Stimulated activated naive CD4-positive, alpha-beta T cell (primary cell): ENCODE results near the gene CCDC187.

ENCODE experiments used
- DNase-seq, 6 experiments: peaks; one replicate each; lab custom pipeline; 2025; lab: John Stamatoyannopoulos, UW

Gene CCDC187

DNA sequence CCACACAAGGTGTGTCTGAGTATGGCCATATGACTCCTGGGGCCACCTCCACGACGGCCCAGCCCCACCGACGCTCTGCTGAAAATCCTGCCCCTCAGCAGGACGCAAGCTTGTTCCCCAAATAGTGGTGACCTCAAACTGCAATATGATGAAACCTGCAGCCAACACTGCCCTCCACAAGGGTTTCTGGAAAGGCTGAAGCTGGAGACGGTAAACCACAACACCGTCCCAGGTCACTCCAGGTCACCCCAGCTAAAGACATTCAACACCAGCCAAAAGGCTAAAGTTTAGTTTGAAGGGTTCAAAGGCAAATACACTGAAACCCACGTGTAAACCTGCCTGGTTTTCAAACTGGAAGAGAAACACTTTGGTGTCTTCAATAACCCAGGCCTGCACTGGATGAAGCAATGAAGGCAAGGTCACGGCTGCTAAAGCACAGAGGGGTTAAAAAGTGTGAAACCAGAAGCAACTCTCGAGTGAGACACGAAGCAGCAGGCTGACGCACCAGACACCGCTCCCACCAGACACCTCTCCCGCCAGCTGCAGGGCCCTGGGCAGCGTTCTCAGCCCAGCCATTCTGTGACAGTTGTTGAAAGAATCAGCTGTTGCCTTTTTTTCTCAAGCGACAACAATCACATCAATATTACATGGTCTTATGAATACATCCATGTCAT lies 97.2 kb downstream of the CCDC187 start:
- no peak for DNase-seq

DNA sequence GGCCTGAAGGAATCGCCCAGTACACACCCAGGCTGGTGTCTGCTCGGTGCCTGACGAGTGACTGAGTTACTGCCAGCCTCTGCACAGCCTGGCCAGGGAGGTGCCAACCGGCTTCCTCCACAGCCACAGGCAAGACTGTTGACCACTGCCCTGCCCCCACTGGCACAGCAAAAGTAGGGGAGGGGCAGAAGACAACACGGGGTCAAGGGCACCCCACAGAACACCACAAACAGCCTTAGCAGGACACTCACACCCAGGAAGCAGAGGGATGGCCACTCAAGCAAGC lies 98.2 kb downstream of the CCDC187 start:
- no peak for DNase-seq

DNA sequence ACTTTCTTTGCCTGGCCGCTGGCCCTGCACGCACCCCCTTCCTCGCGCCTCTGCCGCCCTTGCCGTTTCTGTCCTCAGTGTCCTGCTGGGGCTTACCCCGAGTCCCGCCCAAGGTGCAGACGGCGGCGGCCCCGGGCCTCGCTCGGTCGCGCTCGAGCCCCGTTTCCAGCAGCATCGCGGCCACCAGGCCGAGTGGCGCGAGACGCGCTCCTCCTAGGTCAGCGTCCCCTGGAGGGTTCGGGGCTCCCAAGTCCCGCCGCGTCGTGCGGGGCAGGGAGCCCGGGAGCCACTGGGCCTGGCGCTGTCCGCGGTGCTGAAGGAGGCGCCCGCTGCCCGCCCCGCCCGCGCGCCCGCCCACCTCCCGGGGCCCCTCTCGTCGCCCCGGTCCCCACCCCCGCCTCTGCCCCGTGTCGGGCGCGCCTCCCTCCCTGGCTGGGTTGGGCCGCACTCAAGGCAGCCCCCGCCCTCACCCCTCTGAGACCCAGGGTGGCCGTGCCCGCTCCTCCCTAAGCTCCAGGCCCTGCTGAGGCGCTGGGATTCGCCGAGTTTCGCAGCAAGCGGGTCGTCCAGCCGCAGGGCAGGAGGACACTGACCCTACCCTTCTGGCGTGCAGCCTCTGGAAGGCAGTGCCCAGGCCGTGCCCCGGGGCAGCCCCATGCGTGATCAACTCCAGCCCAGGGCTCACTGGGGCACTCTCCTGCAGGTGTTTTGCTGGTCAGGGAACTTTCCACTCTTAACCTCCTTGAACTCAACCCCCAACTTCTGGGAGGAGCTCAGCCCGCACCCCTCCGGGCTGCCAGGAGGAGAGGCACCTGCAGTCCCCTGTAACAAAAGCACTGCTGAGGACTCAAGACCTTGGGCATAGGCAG lies 98.8 kb downstream of the CCDC187 start, which contains the start of gene LHX3:
Gene LHX3, minus strand, starts transcription at position 291 of the 869 bp plus-strand sequence. Its CDS starts 116 bp downstream, at position 175.
- peak in 2 of 6 experiments; percentile 13 to 33 for DNase-seq

DNA sequence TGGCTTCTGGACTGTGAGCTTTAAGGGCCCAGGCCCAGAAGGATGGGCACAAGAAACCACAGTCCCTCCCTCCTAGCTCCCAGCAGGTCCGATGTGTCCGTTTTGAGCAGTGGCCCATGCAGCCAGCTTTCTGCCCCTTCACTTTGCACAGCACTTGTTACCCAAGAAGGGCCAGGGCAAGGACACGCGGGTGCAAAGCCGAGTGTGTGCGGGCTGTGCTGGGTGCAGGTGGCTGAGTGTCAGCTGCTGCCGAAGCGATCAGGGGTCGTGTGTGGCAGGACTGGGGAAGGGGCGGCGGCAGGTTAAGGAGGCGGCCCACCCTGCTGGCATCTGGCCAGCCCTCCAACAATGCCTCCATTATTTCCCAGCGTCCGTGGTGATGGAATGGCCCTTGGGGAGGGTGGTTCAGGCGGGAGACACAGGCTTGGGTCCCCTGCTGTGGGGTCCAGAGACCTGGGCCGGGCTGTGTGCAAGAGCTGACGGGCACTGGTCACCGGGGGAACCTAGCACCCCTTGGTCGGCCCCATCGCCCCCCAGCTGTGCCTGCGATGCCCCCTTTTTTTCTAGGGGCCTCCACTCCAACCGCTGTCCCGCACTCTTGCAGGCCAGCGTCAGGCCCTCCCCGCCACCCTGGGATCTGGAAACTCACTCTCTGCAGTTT lies 99.6 kb downstream of the CCDC187 start:
- no peak for DNase-seq

DNA sequence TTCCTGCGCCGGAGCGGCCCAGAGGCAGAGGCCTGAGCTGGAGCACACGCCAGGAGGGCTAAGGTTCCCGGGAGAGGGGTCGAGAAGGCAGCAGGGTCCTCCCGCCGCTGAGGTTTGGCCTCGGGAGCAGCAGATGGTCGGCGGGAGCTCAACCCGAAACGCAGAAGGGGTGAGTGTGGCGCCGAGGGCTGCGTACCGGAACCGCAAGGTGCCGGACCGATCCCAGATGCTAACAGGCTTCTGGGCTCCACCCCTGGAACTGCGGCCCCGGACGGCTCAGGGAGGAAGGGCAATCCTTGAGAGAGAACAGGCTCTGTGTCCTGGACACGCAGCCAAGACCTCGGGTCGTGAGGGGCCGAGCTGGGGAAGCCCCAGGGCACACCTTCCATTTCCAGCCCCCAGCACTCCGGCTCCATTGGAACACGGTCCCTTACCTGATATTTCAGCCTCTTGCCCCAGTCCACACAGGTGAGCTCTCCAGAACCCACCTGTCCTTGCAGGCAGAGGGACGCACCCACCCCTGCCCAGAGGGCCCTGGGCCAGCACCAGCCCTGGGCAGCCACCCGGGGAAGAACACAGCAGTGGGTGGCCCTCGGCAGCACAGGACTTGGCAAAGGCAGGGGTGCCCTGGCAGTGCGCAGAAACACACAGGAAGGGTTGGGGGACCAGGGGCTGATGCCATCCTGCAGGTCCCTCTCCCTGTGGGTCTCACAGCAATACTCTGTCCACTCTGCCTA lies 100.3 kb downstream of the CCDC187 start:
- no peak for DNase-seq

DNA sequence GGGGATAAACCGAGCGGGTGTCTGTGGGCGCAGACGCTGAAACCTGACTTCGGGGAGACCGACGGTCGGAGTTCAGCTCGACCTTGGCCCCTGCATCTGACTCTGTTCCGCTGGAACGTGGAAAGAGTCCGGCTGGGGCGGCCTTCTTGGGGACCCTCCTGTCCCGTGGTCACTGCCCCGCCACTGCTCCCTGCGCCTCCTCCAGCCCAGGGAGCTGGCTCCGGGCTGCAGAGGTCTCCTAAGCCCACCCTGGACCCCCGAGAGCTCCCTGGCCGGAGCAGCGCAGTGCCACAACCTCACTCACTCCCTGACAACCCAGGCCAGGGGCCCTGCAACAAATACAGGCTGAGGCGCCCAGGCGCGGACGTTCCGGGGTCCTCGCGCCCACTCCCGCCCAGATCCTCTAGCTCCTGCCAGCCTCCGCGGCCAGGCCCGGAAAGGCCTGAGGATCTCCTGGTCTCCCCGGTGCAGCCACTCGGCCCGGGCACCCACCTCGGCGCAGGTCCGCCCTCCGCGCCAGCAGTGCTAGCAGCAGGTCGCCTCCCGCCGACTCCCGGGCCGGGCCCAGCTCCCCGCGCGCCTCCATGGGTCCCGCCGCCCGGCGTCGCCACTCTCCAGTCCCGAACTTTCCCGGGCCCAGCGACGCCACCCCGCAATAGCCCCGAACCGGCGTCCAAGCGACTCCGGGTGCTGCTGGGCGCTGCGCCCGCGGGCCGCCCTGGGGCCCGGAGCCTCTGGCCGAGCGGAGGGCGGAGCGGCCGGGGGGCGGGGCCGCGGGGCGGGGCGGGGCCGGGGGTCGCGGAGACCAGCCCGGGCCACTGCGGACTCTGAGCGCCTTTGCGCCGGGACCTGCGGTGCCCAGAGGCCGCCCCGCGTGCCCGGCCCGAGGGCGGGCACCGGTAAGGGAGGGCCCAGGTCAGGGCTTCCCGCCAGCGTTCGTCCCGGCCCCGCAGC lies 101.2 kb downstream of the CCDC187 start:
- no peak for DNase-seq

DNA sequence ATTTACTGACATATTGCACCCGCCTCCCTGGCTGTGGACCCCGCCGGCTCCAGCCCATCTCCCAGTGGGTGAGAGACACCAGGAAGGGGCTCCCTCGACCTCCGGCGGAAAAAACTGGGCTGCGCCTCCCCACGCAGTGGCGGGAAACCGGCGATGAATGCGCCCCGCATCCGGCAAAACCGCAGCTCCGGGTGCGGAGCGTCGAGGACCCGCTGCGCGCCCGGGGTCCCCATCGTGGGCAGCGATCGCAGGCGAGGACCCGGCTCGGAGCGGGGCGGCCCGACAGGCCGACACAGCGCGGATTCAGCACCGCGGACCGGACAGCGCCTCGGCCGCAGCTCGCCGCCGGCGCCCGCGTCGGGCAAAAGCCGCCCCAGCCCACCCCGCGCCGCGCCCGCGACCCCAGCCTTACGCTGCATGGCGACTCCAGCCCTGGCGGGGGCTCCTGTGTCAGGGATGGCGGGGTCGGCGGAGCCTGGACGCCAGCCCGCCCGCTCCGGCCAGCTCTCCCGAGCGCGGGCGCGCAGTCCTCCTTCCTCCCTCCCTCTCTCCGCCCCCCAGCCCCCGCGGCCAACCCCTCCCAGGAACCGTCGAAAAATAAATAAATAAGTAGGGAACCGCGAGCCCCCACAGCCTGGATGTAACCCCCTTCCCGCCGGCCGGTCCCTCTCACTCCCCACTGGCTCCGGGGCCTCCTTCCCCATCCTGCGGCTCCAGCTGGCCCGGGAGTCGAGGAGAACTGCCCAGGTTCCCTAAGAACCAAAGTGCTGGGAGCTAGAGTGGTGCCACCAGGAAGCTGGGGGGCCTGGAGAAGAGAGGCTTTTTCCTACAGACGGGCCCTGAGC lies 102.1 kb downstream of the CCDC187 start:
- DNase-seq: no peak

DNA sequence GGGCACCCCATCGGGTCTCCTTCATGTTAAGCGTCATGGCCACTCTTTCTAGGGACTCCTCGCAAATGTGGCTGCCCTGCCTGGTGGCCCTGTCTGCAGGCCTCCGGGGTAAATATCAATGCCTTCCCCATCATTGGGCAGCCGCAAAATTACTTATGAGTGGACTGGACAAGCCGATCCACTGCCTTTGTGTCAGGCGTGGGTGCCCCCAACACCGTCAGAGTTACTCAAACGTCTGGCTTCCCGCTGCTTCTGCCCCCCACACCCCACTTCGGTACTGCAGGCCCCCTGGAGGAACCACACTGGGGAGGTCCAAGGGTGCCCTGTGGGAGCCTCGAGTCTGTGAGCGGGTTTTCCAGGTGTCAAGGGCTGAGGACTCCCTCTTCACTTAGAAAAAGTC lies 102.7 kb downstream of the CCDC187 start:
- DNase-seq: no peak

DNA sequence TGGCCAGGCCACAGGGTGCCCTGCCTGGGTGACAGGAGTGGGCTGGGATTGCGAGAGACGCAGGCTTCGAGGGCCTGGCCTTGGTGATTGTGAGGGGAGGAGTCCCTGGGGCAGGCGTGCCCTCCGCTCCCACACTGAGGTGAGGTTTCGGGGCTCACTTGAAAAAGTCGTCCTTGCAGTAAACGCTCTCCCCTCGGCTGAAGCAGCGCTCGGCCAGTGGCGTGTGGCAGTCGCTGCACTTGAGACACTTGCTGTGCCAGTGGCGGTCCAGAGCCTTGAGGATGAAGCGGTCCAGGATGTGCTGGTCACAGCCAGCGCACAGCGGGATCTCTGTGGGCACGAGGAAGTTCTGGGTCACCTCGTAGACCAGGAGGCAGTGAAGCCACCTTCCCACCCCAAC lies 103.5 kb downstream of the CCDC187 start:
- no peak for DNase-seq
